Astrocyte (in vitro differentiated cells and primary cell): ENCODE measurements around the gene SLFN12L. TPM values are rescaled to one million over a fixed set of nuclear protein-coding genes. Genes with fewer than 3 reads are reported as not detected.
A peak's percentile ranks its signal among the peaks of the same experiment; 100 is the strongest.

Experiments
- DNase-seq: peaks from one replicate; pipeline ENCODE4 v3.0.0-alpha.2; 2010; ENCODE audit warnings: low read depth
- FAIRE-seq: peaks from 2 replicates; lab custom pipeline; 2011; peaks lifted over from hg19 to GRCh38; lab: Jason Lieb, UNC
- H2AFZ ChIP-seq: 2 replicates; pipeline ENCODE4 v1.6.0; 2012; ENCODE audit warnings: low read depth, low read length, inconsistent platforms
- H3K27ac ChIP-seq: 2 replicates; pipeline ENCODE4 v1.5.1; 2011; ENCODE audit warnings: low read depth, low read length, inconsistent platforms
- H3K27me3 ChIP-seq: 2 replicates; pipeline ENCODE4 v1.6.0; 2011; ENCODE audit warnings: low read length, inconsistent platforms; ENCODE audit not compliant: insufficient read depth
- H3K36me3 ChIP-seq: 2 replicates; pipeline ENCODE4 v1.5.1; 2011; ENCODE audit warnings: low read length, inconsistent platforms; ENCODE audit not compliant: insufficient read depth
- H3K4me1 ChIP-seq: 2 replicates; pipeline ENCODE4 v1.5.1; 2011; ENCODE audit warnings: low read length, inconsistent platforms; ENCODE audit not compliant: insufficient read depth
- H3K4me2 ChIP-seq: 2 replicates; pipeline ENCODE4 v1.6.0; 2012; ENCODE audit warnings: low read length, inconsistent platforms
- H3K4me3 ChIP-seq: 2 replicates; pipeline ENCODE4 v1.5.1; 2011; ENCODE audit warnings: low read depth, mild to moderate bottlenecking, low read length, inconsistent platforms; ENCODE audit not compliant: insufficient read depth
- H3K79me2 ChIP-seq: 2 replicates; pipeline ENCODE4 v1.6.0; 2012; ENCODE audit warnings: mild to moderate bottlenecking, low read length, inconsistent platforms; ENCODE audit not compliant: insufficient read depth
- H3K9ac ChIP-seq: 2 replicates; pipeline ENCODE4 v1.6.0; 2012; ENCODE audit warnings: mild to moderate bottlenecking, low read length, inconsistent platforms
- H3K9me3 ChIP-seq: 2 replicates; pipeline ENCODE4 v1.5.1; 2012; ENCODE audit warnings: low read depth, mild to moderate bottlenecking, low read length, inconsistent platforms; ENCODE audit not compliant: insufficient read depth
- H4K20me1 ChIP-seq: 2 replicates; pipeline ENCODE4 v1.6.0; 2012; ENCODE audit warnings: low read length, inconsistent platforms; ENCODE audit not compliant: insufficient read depth
- H3K27ac Mint-ChIP-seq: one replicate; pipeline ENCODE4 v1.8.0; 2021; ENCODE audit warnings: mild to moderate bottlenecking, mixed read lengths; ENCODE audit not compliant: unreplicated experiment
- H3K27me3 Mint-ChIP-seq: one replicate; pipeline ENCODE4 v1.8.0; 2021; ENCODE audit warnings: low read depth, mixed read lengths; ENCODE audit not compliant: unreplicated experiment
- H3K36me3 Mint-ChIP-seq: one replicate; pipeline ENCODE4 v1.8.0; 2021; ENCODE audit warnings: low read depth, mixed read lengths; ENCODE audit not compliant: unreplicated experiment
- H3K4me1 Mint-ChIP-seq: one replicate; pipeline ENCODE4 v1.8.0; 2021; ENCODE audit warnings: low read depth, mixed read lengths; ENCODE audit not compliant: unreplicated experiment
- H3K4me3 Mint-ChIP-seq: one replicate; pipeline ENCODE4 v1.8.0; 2021; ENCODE audit warnings: mild to moderate bottlenecking, moderate library complexity, mixed read lengths; ENCODE audit not compliant: unreplicated experiment
- H3K9me3 Mint-ChIP-seq: one replicate; pipeline ENCODE4 v1.8.0; 2021; ENCODE audit warnings: mild to moderate bottlenecking, mixed read lengths; ENCODE audit not compliant: unreplicated experiment
- EZH2 ChIP-seq: IDR thresholded peaks from 2 replicates; pipeline ENCODE4 v1.6.1; 2012; ENCODE audit warnings: mild to moderate bottlenecking, low read length, inconsistent platforms; ENCODE audit not compliant: insufficient read depth
- total RNA-seq: library from RNA; stranded (reverse); gene quantifications from 2 replicates; pipeline ENCODE4 v1.2.1, GENCODE V29; 2021
- TF ChIP-seq, protein P1 (sequence below): IDR thresholded peaks from 2 replicates; pipeline ENCODE4 v1.5.1; 2011; ENCODE audit warnings: low read depth, mild to moderate bottlenecking, inconsistent platforms, low read length, moderate library complexity; ENCODE audit not compliant: insufficient read depth

SLFN12L gene
- total RNA-seq, 1 donor from 2014 or later: 0.14 TPM

DNA sequence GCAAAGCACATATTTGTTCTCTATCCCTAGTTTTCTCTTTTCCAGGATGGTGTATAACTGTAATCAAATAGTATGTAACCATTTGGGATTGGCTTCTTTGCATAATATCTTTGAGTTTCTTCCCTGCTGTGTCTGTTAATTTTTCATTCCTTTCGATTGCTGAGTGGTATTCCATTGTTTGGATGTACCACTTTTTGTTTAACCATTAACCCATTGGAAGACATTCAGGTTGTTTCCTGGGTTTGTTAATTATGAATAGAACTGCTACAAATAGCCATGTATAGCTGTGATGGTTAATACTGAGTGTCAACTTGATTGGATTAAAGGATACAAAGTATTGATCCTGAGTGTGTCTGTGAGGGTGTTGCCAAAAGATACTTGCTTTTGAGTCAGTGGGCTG lies 84.3 kb downstream of the SLFN12L start:
- peaks cover 53% of the 10 kb centered on the region for H3K27me3 ChIP-seq
- peaks cover 78% of the 10 kb centered on the region for H3K27me3 Mint-ChIP-seq

DNA sequence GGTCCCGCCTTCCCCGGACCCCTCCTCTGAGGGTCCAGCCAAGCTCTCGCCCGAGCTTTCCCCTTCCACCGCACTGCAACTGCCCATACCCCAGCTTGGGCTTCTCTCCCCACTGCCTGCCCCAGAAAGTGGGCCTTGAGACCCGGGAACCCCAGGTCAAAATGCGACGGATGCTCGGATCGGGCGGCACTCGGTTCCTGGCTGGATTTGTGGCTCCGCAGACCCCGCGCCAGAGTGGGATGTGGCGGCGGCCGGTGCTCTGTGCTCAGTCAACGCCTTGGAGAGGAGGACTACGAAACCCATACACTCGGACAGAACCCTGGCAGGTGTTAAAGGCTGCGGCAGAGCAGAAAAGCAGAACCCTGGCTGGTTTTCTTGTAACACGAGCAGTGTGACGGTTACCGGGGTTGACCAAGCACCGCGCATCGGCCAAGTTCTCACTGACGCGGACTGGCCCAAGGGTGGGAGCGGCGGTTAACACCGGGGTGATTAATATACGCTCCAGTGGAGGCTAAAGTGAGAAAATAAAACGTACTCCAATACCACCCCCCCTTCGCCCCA lies 88.0 kb downstream of the SLFN12L start:
- H3K4me2 ChIP-seq: peak overlapping the region; percentile 84
- H3K9ac ChIP-seq: no peak overlapping the region
- H3K79me2 ChIP-seq: no peaks in the 10 kb centered on the region
- no peak overlapping the region for H2AFZ ChIP-seq
- H3K9me3 ChIP-seq: no peaks in the 10 kb centered on the region
- FAIRE-seq (no peak), DNase-seq (peak; percentile 27)
- H3K27ac ChIP-seq: no peak overlapping the region
- H3K27ac Mint-ChIP-seq: peak overlapping the region; percentile 72
- H3K4me3 Mint-ChIP-seq: peak overlapping the region; percentile 74
- H3K4me3 ChIP-seq: no peak overlapping the region
- peaks cover 78% of the 10 kb centered on the region for H3K27me3 ChIP-seq
- no peaks in the 10 kb centered on the region for H3K36me3 ChIP-seq
- H4K20me1 ChIP-seq: no peaks in the 10 kb centered on the region
- TF ChIP-seq, protein P1, sequence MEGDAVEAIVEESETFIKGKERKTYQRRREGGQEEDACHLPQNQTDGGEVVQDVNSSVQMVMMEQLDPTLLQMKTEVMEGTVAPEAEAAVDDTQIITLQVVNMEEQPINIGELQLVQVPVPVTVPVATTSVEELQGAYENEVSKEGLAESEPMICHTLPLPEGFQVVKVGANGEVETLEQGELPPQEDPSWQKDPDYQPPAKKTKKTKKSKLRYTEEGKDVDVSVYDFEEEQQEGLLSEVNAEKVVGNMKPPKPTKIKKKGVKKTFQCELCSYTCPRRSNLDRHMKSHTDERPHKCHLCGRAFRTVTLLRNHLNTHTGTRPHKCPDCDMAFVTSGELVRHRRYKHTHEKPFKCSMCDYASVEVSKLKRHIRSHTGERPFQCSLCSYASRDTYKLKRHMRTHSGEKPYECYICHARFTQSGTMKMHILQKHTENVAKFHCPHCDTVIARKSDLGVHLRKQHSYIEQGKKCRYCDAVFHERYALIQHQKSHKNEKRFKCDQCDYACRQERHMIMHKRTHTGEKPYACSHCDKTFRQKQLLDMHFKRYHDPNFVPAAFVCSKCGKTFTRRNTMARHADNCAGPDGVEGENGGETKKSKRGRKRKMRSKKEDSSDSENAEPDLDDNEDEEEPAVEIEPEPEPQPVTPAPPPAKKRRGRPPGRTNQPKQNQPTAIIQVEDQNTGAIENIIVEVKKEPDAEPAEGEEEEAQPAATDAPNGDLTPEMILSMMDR: no peak
- TF ChIP-seq EZH2: peak; percentile 69
- H3K9me3 Mint-ChIP-seq: peaks cover 5% of the 10 kb centered on the region
- H3K27me3 Mint-ChIP-seq: peaks cover 56% of the 10 kb centered on the region
- no peaks in the 10 kb centered on the region for H3K4me1 Mint-ChIP-seq
- no peaks in the 10 kb centered on the region for H3K36me3 Mint-ChIP-seq
- H3K4me1 ChIP-seq: peaks cover 5% of the 10 kb centered on the region

More for the DNA sequence above, 84.3 kb downstream of the SLFN12L start:
- DNase-seq: no peak
- TF ChIP-seq, protein P1: no peak
- no peak for TF ChIP-seq EZH2
- FAIRE-seq: no peak
- Histone ChIP-seq H3K4me2 (no peak overlapping the region), H3K9me3 (no peaks in the 10 kb centered on the region), H2AFZ (no peak overlapping the region), H3K4me1 (peaks cover 5% of the 10 kb centered on the region), H4K20me1 (no peaks in the 10 kb centered on the region), H3K4me3 (no peak overlapping the region), H3K9ac (no peak overlapping the region), H3K79me2 (no peaks in the 10 kb centered on the region), H3K36me3 (no peaks in the 10 kb centered on the region), H3K27ac (no peak overlapping the region)
- H3K27ac Mint-ChIP-seq: no peak overlapping the region
- no peak overlapping the region for H3K4me3 Mint-ChIP-seq
- H3K9me3 Mint-ChIP-seq: peaks cover 13% of the 10 kb centered on the region
- no peaks in the 10 kb centered on the region for H3K4me1 Mint-ChIP-seq
- no peaks in the 10 kb centered on the region for H3K36me3 Mint-ChIP-seq

DNA sequence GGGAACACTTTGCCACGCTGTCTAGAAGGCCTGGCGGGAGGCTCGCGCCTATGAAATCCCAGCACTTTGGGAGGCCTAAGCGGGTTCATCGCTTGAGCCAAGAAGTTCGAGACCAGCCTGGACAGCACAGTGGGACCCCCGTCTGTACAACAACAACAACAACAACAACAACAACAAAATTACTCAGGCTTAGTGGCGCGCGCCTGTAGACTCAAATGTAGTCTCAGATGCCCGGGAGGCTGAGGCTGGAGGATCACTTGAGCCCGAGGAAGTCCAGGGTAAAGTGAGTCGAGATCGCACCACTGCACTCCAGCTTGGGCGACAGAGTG lies 88.6 kb downstream of the SLFN12L start:
- DNase-seq (no peak), FAIRE-seq (no peak)
- Mint-ChIP-seq H3K9me3 (peaks cover 2% of the 10 kb centered on the region), H3K27me3 (peaks cover 51% of the 10 kb centered on the region), H3K27ac (no peak overlapping the region), H3K4me1 (no peaks in the 10 kb centered on the region), H3K4me3 (peak overlapping the region; percentile 86), H3K36me3 (no peaks in the 10 kb centered on the region)
- Histone ChIP-seq H3K4me2 (peak overlapping the region; percentile 84), H3K27me3 (peaks cover 81% of the 10 kb centered on the region), H3K9ac (no peak overlapping the region), H2AFZ (peak overlapping the region; percentile 72), H3K4me3 (peak overlapping the region; percentile 58), H3K36me3 (no peaks in the 10 kb centered on the region), H3K27ac (no peak overlapping the region), H3K79me2 (no peaks in the 10 kb centered on the region), H3K4me1 (peaks cover 5% of the 10 kb centered on the region), H4K20me1 (no peaks in the 10 kb centered on the region), H3K9me3 (no peaks in the 10 kb centered on the region)
- TF ChIP-seq, protein P1: no peak
- TF ChIP-seq EZH2: no peak
